ENCODE measurements around the gene B9D1. TPM values are rescaled to one million over a fixed set of nuclear protein-coding genes. Genes with fewer than 3 reads are reported as not detected.

Gene B9D1
- total RNA-seq, 1 donor from 2014 or later, result 15.9 TPM

GRCh38 chr17:19338031-19338990 lies 24.2 kb downstream of the B9D1 start:
- DNase-seq (ENCODE audit: low spot score), result peak; percentile 35

- DNase-seq (ENCODE audit: low spot score), result peak; percentile 31
Measured at GRCh38 chr17:19337712-19338023, 24.9 kb downstream of the B9D1 start.

GRCh38 chr17:19336938-19337711 lies 25.4 kb downstream of the B9D1 start:
- no peak for DNase-seq (ENCODE audit: low spot score)

- no peak for DNase-seq (ENCODE audit: low spot score)
Measured at GRCh38 chr17:19335951-19336631, 26.4 kb downstream of the B9D1 start.

- DNase-seq (ENCODE audit: low spot score), result no peak
Measured at GRCh38 chr17:19334331-19334730, 28.2 kb downstream of the B9D1 start.

GRCh38 chr17:19333736-19334290 lies 28.7 kb downstream of the B9D1 start:
- no peak for DNase-seq (ENCODE audit: low spot score)

GRCh38 chr17:19333132-19333440 lies 29.4 kb downstream of the B9D1 start:
- no peak for DNase-seq (ENCODE audit: low spot score)

GRCh38 chr17:19332371-19333131 lies 30.0 kb downstream of the B9D1 start:
- no peak for DNase-seq (ENCODE audit: low spot score)

GRCh38 chr17:19331543-19332245 lies 30.8 kb downstream of the B9D1 start:
- DNase-seq (ENCODE audit: low spot score), result no peak

- DNase-seq (ENCODE audit: low spot score), result peak; percentile 61
Measured at GRCh38 chr17:19331134-19331533, 31.4 kb downstream of the B9D1 start.

- no peak for DNase-seq (ENCODE audit: low spot score)
Measured at GRCh38 chr17:19330271-19330670, 32.3 kb downstream of the B9D1 start.

GRCh38 chr17:19329839-19330238 lies 32.7 kb downstream of the B9D1 start:
- no peak for DNase-seq (ENCODE audit: low spot score)

- no peak for DNase-seq (ENCODE audit: low spot score)
Measured at GRCh38 chr17:19329136-19329535, 33.4 kb downstream of the B9D1 start.

GRCh38 chr17:19328441-19329061 lies 34.0 kb downstream of the B9D1 start:
- no peak for DNase-seq (ENCODE audit: low spot score)

GRCh38 chr17:19327031-19327783 lies 35.3 kb downstream of the B9D1 start:
- DNase-seq (ENCODE audit: low spot score), result no peak

- DNase-seq (ENCODE audit: low spot score), result no peak
Measured at GRCh38 chr17:19325542-19325941, 37.0 kb downstream of the B9D1 start.

- no peak for DNase-seq (ENCODE audit: low spot score)
Measured at GRCh38 chr17:19322861-19323260, 39.7 kb downstream of the B9D1 start.

- DNase-seq (ENCODE audit: low spot score), result no peak
Measured at GRCh38 chr17:19322129-19322505, 40.4 kb downstream of the B9D1 start.

GRCh38 chr17:19321481-19322128 lies 40.9 kb downstream of the B9D1 start:
- DNase-seq (ENCODE audit: low spot score), result no peak
